Measurements from ENCODE around the gene OPCML. TPM values are rescaled to one million over a fixed set of nuclear protein-coding genes. Genes with fewer than 3 reads are reported as not detected.

OPCML gene
- polyA plus RNA-seq, 1 donor from 2014 or later = 11.6 TPM

- Histone ChIP-seq H3K9ac (ENCODE audit: low read length) (no peak overlapping the region), H3K9me3 (ENCODE audit: low read length) (no peaks in the 10 kb centered on the region), H3K27ac (ENCODE audit: low read length) (peak overlapping the region; percentile 20), H3K36me3 (ENCODE audit: insufficient read depth, low read length) (no peaks in the 10 kb centered on the region), H3K9me2 (ENCODE audit: insufficient read depth, low read length) (no peaks in the 10 kb centered on the region), H3F3A (ENCODE audit: insufficient read depth, low read length, poor library complexity, severe bottlenecking) (no peaks in the 10 kb centered on the region), H3K79me2 (replicated peaks; ENCODE audit: insufficient read depth, low read length) (no peaks in the 10 kb centered on the region), H3K27me3 (ENCODE audit: insufficient read depth, low read depth, low read length) (no peaks in the 10 kb centered on the region), H4K20me1 (ENCODE audit: insufficient read depth) (no peaks in the 10 kb centered on the region), H3K4me2 (ENCODE audit: low read length) (no peak overlapping the region), H3K4me3 (ENCODE audit: low read length) (no peak overlapping the region), H2AFZ (ENCODE audit: low read depth, low read length) (no peak overlapping the region)
- TF ChIP-seq EP300 (conservative IDR thresholded peaks at IDR 0.05; ENCODE audit: poor library complexity, severe bottlenecking) = no peak
- no peak for TF ChIP-seq REST (IDR thresholded peaks at IDR 0.05; ENCODE audit: borderline replicate concordance)
These were observed 283.2 kb downstream of the OPCML start for GRCh38 chr11:133249065-133249464.

DNA sequence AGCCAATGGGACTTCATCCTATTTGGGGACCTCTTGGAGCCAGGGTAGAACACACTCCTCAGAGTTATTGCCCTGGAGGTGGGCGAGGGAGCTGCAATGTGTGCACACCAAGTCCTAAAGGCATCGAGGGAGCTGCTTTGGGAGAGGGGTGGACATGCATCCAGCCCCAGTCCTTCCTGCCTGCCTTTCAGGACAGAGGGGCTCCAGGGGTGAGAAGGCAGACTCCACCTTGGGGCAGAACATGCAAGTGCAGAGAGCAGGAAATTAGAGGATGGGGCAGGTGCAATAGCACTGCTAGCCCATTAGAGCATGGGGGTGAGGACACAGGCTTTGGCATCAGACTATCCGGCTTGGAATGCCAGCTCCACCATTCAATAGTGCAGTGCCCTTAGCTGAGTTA is 288.5 kb downstream of the OPCML start:
- Histone ChIP-seq H3K9me2 (ENCODE audit: insufficient read depth, low read length) (no peaks in the 10 kb centered on the region), H3K9me3 (ENCODE audit: low read length) (no peaks in the 10 kb centered on the region), H3K27ac (ENCODE audit: low read length) (no peak overlapping the region), H3K27me3 (ENCODE audit: insufficient read depth, low read depth, low read length) (no peaks in the 10 kb centered on the region), H3K9ac (ENCODE audit: low read length) (no peak overlapping the region), H2AFZ (ENCODE audit: low read depth, low read length) (no peak overlapping the region), H4K20me1 (ENCODE audit: insufficient read depth) (no peaks in the 10 kb centered on the region), H3K4me3 (ENCODE audit: low read length) (no peak overlapping the region), H3K36me3 (ENCODE audit: insufficient read depth, low read length) (no peaks in the 10 kb centered on the region), H3F3A (ENCODE audit: insufficient read depth, low read length, poor library complexity, severe bottlenecking) (no peaks in the 10 kb centered on the region), H3K79me2 (replicated peaks; ENCODE audit: insufficient read depth, low read length) (no peaks in the 10 kb centered on the region), H3K4me2 (ENCODE audit: low read length) (no peak overlapping the region)
- TF ChIP-seq POLR2AphosphoS5 (IDR thresholded peaks at IDR 0.05) = no peak
- no peak for TF ChIP-seq CTCF (IDR thresholded peaks at IDR 0.05; ENCODE audit: poor library complexity, severe bottlenecking)
- no peak for TF ChIP-seq MXI1 (conservative IDR thresholded peaks at IDR 0.05; ENCODE audit: poor library complexity, severe bottlenecking)
- no peak for TF ChIP-seq REST (IDR thresholded peaks at IDR 0.05; ENCODE audit: borderline replicate concordance)
- TF ChIP-seq EZH2 (IDR thresholded peaks at IDR 0.05; ENCODE audit: borderline replicate concordance, insufficient read depth, low read length, poor library complexity, severe bottlenecking) = no peak
- no peak for TF ChIP-seq TAF1 (IDR thresholded peaks at IDR 0.05; ENCODE audit: low read depth)
- no peak for TF ChIP-seq EP300 (conservative IDR thresholded peaks at IDR 0.05; ENCODE audit: poor library complexity, severe bottlenecking)
- no peak for TF ChIP-seq SMC3 (conservative IDR thresholded peaks at IDR 0.05; ENCODE audit: poor library complexity)
- no peak for TF ChIP-seq RAD21 (conservative IDR thresholded peaks at IDR 0.05)
